Hepatocyte (in vitro differentiated cells): ENCODE measurements around the gene UROC1.

Experiments used
- EZH2 ChIP-seq: fragments of 200-600 bp; sonication (generic); IDR thresholded peaks from 2 replicates; pipeline ENCODE4 v1.6.1; 2016; ENCODE audit warnings: antibody characterized with exemption, mild to moderate bottlenecking, borderline replicate concordance
- TF ChIP-seq, protein P1 (sequence below): fragments of 200-600 bp; sonication (generic); IDR thresholded peaks from 2 replicates; pipeline ENCODE4 v1.5.1; 2016; ENCODE audit warnings: antibody characterized with exemption, mild to moderate bottlenecking; ENCODE audit not compliant: poor library complexity

DNA sequence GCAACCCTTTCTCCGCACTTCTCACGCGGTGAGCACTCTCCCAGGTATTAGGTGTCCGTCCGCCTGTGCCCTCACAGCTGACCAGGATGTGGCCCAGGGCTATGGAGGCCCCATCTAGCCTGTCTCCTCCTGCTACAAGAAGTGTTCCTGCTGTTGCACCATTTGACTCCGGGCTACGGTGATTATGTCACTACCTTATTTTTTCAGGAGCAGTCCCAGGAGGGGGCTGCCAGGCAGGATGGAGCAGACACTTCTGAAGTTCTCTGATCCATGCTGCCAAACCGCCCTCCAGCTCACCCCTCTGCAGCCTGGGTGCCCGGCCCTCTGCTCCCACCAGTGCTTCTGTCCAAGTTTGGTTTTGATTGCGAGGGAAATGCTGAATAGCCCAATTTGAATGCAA, 78.8 kb downstream of the UROC1 start:
- TF ChIP-seq EZH2 = no peak
- TF ChIP-seq, protein P1, sequence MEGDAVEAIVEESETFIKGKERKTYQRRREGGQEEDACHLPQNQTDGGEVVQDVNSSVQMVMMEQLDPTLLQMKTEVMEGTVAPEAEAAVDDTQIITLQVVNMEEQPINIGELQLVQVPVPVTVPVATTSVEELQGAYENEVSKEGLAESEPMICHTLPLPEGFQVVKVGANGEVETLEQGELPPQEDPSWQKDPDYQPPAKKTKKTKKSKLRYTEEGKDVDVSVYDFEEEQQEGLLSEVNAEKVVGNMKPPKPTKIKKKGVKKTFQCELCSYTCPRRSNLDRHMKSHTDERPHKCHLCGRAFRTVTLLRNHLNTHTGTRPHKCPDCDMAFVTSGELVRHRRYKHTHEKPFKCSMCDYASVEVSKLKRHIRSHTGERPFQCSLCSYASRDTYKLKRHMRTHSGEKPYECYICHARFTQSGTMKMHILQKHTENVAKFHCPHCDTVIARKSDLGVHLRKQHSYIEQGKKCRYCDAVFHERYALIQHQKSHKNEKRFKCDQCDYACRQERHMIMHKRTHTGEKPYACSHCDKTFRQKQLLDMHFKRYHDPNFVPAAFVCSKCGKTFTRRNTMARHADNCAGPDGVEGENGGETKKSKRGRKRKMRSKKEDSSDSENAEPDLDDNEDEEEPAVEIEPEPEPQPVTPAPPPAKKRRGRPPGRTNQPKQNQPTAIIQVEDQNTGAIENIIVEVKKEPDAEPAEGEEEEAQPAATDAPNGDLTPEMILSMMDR = no peak
